GM23338 (cell line): ENCODE data around the gene KRT32. TPM values are rescaled to one million over a fixed set of nuclear protein-coding genes. Genes with fewer than 3 reads are reported as not detected.

Source experiments
- ATAC-seq: fragments of 200-7000 bp; cut with Tn5 transposase; 3 replicates; pipeline ENCODE4 v1.9.1; 2020
- DNase-seq: peaks from one replicate; pipeline ENCODE4 v3.0.0-alpha.2; 2015; ENCODE audit warnings: low spot score
- H2AFZ ChIP-seq: fragments of 200-600 bp; sonication (generic); 2 replicates; pipeline ENCODE4 v1.8.0; 2016; ENCODE audit warnings: antibody characterized with exemption, mild to moderate bottlenecking, moderate library complexity
- H3F3A ChIP-seq: fragments of 200-600 bp; sonication (generic); replicated peaks from 2 replicates; pipeline ENCODE4 v1.8.0; 2017; ENCODE audit warnings: antibody characterized with exemption, mixed run types, low read depth
- H3K27ac ChIP-seq: fragments of 200-600 bp; sonication (generic); 2 replicates; pipeline ENCODE4 v1.6.1; 2016; ENCODE audit warnings: low read depth
- H3K27me3 ChIP-seq: fragments of 200-600 bp; sonication (generic); 2 replicates; pipeline ENCODE4 v1.8.0; 2016; ENCODE audit warnings: mild to moderate bottlenecking, mixed run types, moderate library complexity; ENCODE audit not compliant: insufficient read depth
- H3K36me3 ChIP-seq: fragments of 200-600 bp; sonication (generic); 2 replicates; pipeline ENCODE4 v1.8.0; 2016; ENCODE audit warnings: mild to moderate bottlenecking; ENCODE audit not compliant: insufficient read depth
- H3K4me1 ChIP-seq: fragments of 200-600 bp; sonication (generic); 2 replicates; pipeline ENCODE4 v1.8.0; 2016; ENCODE audit warnings: mild to moderate bottlenecking, moderate library complexity; ENCODE audit not compliant: insufficient read depth
- H3K4me2 ChIP-seq: fragments of 200-600 bp; sonication (generic); 2 replicates; pipeline ENCODE4 v1.7.1; 2017; ENCODE audit warnings: mixed run types
- H3K4me3 ChIP-seq: fragments of 200-600 bp; sonication (generic); 2 replicates; pipeline ENCODE4 v1.6.1; 2016; ENCODE audit warnings: mixed run types
- H3K79me2 ChIP-seq: fragments of 200-600 bp; sonication (generic); replicated peaks from 2 replicates; pipeline ENCODE4 v1.8.0; 2017; ENCODE audit warnings: mild to moderate bottlenecking; ENCODE audit not compliant: insufficient read depth
- H3K9me2 ChIP-seq: fragments of 200-600 bp; sonication (generic); 2 replicates; pipeline ENCODE4 v1.8.0; 2017; ENCODE audit not compliant: insufficient read depth
- H4K20me1 ChIP-seq: fragments of 200-600 bp; sonication (generic); replicated peaks from 2 replicates; pipeline ENCODE4 v1.8.0; 2017; ENCODE audit warnings: mild to moderate bottlenecking; ENCODE audit not compliant: insufficient read depth
- H3K27ac Mint-ChIP-seq: 2 replicates; pipeline ENCODE4 v1.8.0; 2020; ENCODE audit warnings: inconsistent platforms, mild to moderate bottlenecking, moderate library complexity, mixed read lengths
- H3K27me3 Mint-ChIP-seq: 3 replicates; pipeline ENCODE4 v1.8.0; 2022; ENCODE audit warnings: low read depth, mild to moderate bottlenecking, moderate library complexity, mixed read lengths, inconsistent platforms; ENCODE audit not compliant: insufficient read depth, poor library complexity
- H3K36me3 Mint-ChIP-seq: 3 replicates; pipeline ENCODE4 v1.8.0; 2021; ENCODE audit warnings: low read depth, mild to moderate bottlenecking, inconsistent platforms, moderate library complexity, mixed read lengths
- H3K4me1 Mint-ChIP-seq: 3 replicates; pipeline ENCODE4 v1.8.0; 2020; ENCODE audit warnings: mild to moderate bottlenecking, inconsistent platforms, mixed read lengths
- H3K4me3 Mint-ChIP-seq: 3 replicates; pipeline ENCODE4 v1.8.0; 2021; ENCODE audit warnings: moderate library complexity, mild to moderate bottlenecking, inconsistent platforms, mixed read lengths
- H3K9me3 Mint-ChIP-seq: 3 replicates; pipeline ENCODE4 v1.8.0; 2020; ENCODE audit warnings: moderate library complexity, mild to moderate bottlenecking, inconsistent platforms, mixed read lengths
- CTCF ChIP-seq, 2 experiments: fragments of 200-600 bp in 1 of 2; sonication (generic) in 1 of 2; conservative IDR thresholded peaks; 2 replicates each; pipeline versions ENCODE4 v1.5.1 to v1.6.1; 2016 to 2017; ENCODE audit warnings: antibody characterized with exemption in 2 of 2, low read depth in 2 of 2, mild to moderate bottlenecking in 2 of 2, moderate library complexity in 1 of 2
- ETS1 ChIP-seq: IDR thresholded peaks from 2 replicates; pipeline ENCODE4 v1.6.1; 2016; ENCODE audit warnings: antibody characterized with exemption
- EZH2phosphoT487 ChIP-seq: fragments of 200-600 bp; sonication (generic); IDR thresholded peaks from one replicate; pipeline ENCODE4 v1.8.1; 2018; ENCODE audit warnings: antibody characterized with exemption; ENCODE audit not compliant: unreplicated experiment
- JUNB ChIP-seq: IDR thresholded peaks from one replicate; pipeline ENCODE4 v1.6.1; 2016; ENCODE audit warnings: antibody characterized with exemption; ENCODE audit not compliant: unreplicated experiment
- NANOG ChIP-seq: IDR thresholded peaks from 2 replicates; pipeline ENCODE4 v1.6.1; 2016; ENCODE audit warnings: antibody characterized with exemption, borderline replicate concordance
- POLR2AphosphoS5 ChIP-seq: IDR thresholded peaks from 2 replicates; pipeline ENCODE4 v1.6.1; 2016; ENCODE audit warnings: antibody characterized with exemption, low read depth
- ZNF114 ChIP-seq: fragments of 250-450 bp; sonication (Bioruptor Pico); IDR thresholded peaks from 2 replicates; pipeline ENCODE4 v1.5.0; 2020; ENCODE audit warnings: mild to moderate bottlenecking, moderate library complexity
- ZNF331 ChIP-seq: fragments of 250-450 bp; sonication (Bioruptor Pico); IDR thresholded peaks from 2 replicates; pipeline ENCODE4 v1.5.0; 2020; ENCODE audit warnings: low read depth, mild to moderate bottlenecking, moderate library complexity
- polyA plus RNA-seq: library from polyadenylated mRNA; unstranded; fragments of >200 nt; fragmentation: Nextera tagmentation; extraction: Ambion mirVana; gene quantifications from 2 replicates; pipeline ENCODE4 v1.2.1, GENCODE V29; 2016
- total RNA-seq: library from RNA; depleted of rRNA; stranded (reverse); fragments of >200 nt; shearing (Covaris generic); gene quantifications from 2 replicates; pipeline ENCODE4 v1.2.3, GENCODE V29; 2014
- TF ChIP-seq, protein P1 (sequence below): fragments of 250-450 bp; sonication (Bioruptor Pico); IDR thresholded peaks from 2 replicates; pipeline ENCODE4 v1.5.0; 2020; ENCODE audit warnings: mild to moderate bottlenecking, moderate library complexity

The KRT32 gene
- total and polyA plus RNA-seq, 2 experiments from 2014 or later = not detected

- no peak for TF ChIP-seq CTCF (conservative IDR thresholded peaks at IDR 0.05; ENCODE audit: low read depth in 2 of 2)
- no peak for TF ChIP-seq ZNF114 (CRISPR knock-in tag)
- no peak for TF ChIP-seq NANOG
- TF ChIP-seq ZNF331 (CRISPR knock-in tag) = no peak
- TF ChIP-seq JUNB = no peak
- no peak for TF ChIP-seq POLR2AphosphoS5
Measured at GRCh38 chr17:41462705-41463104, 4.5 kb downstream of the KRT32 start (continued).

GRCh38 chr17:41457676-41458075 lies 9.5 kb downstream of the KRT32 start:
- Histone ChIP-seq H3K79me2 (no peaks in the 10 kb centered on the region), H3K4me1 (no peaks in the 10 kb centered on the region), H3K4me2 (no peak overlapping the region), H3K9me2 (no peaks in the 10 kb centered on the region), H4K20me1 (no peaks in the 10 kb centered on the region), H3K4me3 (no peak overlapping the region), H3K36me3 (no peaks in the 10 kb centered on the region), H3F3A (no peaks in the 10 kb centered on the region), H3K27ac (no peak overlapping the region), H3K27me3 (no peaks in the 10 kb centered on the region), H2AFZ (no peak overlapping the region)
- Mint-ChIP-seq H3K4me3 (no peak overlapping the region), H3K27ac (no peak overlapping the region), H3K27me3 (peaks cover 1% of the 10 kb centered on the region), H3K36me3 (no peaks in the 10 kb centered on the region), H3K4me1 (no peaks in the 10 kb centered on the region), H3K9me3 (no peaks in the 10 kb centered on the region; the same call in 2 of the 3 replicates)
- ATAC-seq = no peak
- no peak for TF ChIP-seq ETS1
- TF ChIP-seq EZH2phosphoT487 = no peak
- TF ChIP-seq POLR2AphosphoS5 = no peak
- TF ChIP-seq, protein P1, sequence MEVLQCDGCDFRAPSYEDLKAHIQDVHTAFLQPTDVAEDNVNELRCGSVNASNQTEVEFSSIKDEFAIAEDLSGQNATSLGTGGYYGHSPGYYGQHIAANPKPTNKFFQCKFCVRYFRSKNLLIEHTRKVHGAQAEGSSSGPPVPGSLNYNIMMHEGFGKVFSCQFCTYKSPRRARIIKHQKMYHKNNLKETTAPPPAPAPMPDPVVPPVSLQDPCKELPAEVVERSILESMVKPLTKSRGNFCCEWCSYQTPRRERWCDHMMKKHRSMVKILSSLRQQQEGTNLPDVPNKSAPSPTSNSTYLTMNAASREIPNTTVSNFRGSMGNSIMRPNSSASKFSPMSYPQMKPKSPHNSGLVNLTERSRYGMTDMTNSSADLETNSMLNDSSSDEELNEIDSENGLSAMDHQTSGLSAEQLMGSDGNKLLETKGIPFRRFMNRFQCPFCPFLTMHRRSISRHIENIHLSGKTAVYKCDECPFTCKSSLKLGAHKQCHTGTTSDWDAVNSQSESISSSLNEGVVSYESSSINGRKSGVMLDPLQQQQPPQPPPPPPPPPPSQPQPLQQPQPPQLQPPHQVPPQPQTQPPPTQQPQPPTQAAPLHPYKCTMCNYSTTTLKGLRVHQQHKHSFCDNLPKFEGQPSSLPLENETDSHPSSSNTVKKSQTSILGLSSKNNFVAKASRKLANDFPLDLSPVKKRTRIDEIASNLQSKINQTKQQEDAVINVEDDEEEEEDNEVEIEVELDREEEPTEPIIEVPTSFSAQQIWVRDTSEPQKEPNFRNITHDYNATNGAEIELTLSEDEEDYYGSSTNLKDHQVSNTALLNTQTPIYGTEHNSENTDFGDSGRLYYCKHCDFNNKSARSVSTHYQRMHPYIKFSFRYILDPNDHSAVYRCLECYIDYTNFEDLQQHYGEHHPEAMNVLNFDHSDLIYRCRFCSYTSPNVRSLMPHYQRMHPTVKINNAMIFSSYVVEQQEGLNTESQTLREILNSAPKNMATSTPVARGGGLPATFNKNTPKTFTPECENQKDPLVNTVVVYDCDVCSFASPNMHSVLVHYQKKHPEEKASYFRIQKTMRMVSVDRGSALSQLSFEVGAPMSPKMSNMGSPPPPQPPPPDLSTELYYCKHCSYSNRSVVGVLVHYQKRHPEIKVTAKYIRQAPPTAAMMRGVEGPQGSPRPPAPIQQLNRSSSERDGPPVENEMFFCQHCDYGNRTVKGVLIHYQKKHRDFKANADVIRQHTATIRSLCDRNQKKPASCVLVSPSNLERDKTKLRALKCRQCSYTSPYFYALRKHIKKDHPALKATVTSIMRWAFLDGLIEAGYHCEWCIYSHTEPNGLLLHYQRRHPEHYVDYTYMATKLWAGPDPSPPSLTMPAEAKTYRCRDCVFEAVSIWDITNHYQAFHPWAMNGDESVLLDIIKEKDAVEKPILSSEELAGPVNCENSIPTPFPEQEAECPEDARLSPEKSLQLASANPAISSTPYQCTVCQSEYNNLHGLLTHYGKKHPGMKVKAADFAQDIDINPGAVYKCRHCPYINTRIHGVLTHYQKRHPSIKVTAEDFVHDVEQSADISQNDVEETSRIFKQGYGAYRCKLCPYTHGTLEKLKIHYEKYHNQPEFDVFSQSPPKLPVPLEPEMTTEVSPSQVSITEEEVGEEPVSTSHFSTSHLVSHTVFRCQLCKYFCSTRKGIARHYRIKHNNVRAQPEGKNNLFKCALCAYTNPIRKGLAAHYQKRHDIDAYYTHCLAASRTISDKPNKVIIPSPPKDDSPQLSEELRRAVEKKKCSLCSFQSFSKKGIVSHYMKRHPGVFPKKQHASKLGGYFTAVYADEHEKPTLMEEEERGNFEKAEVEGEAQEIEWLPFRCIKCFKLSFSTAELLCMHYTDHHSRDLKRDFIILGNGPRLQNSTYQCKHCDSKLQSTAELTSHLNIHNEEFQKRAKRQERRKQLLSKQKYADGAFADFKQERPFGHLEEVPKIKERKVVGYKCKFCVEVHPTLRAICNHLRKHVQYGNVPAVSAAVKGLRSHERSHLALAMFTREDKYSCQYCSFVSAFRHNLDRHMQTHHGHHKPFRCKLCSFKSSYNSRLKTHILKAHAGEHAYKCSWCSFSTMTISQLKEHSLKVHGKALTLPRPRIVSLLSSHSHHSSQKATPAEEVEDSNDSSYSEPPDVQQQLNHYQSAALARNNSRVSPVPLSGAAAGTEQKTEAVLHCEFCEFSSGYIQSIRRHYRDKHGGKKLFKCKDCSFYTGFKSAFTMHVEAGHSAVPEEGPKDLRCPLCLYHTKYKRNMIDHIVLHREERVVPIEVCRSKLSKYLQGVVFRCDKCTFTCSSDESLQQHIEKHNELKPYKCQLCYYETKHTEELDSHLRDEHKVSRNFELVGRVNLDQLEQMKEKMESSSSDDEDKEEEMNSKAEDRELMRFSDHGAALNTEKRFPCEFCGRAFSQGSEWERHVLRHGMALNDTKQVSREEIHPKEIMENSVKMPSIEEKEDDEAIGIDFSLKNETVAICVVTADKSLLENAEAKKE (CRISPR knock-in tag) = no peak
- DNase-seq = no peak
